Fibroblast of skin of right quadriceps (primary cell): ENCODE data around the gene NACC2.

Experiments used
- DNase-seq: peaks from one replicate; pipeline ENCODE4 v3.0.0-alpha.2; 2013

The NACC2 gene

GRCh38 chr9:136128436-136128835 lies 33.3 kb upstream of the NACC2 start:
- no peak for DNase-seq

- DNase-seq, result no peak
Observed at GRCh38 chr9:136127313-136127712, 32.2 kb upstream of the NACC2 start.

- DNase-seq, result no peak
Observed at GRCh38 chr9:136124976-136125692, 30.0 kb upstream of the NACC2 start.

- peak; percentile 41 for DNase-seq
Observed at GRCh38 chr9:136122425-136123383, 27.6 kb upstream of the NACC2 start.

- DNase-seq, result no peak
Observed at GRCh38 chr9:136121801-136122200, 26.7 kb upstream of the NACC2 start.

- DNase-seq, result no peak
Observed at GRCh38 chr9:136120438-136120844, 25.4 kb upstream of the NACC2 start.

- DNase-seq, result no peak
Observed at GRCh38 chr9:136119883-136120393, 24.8 kb upstream of the NACC2 start.

- peak; percentile 31 for DNase-seq
Observed at GRCh38 chr9:136119061-136119882, 24.2 kb upstream of the NACC2 start.

GRCh38 chr9:136118320-136119060 lies 23.4 kb upstream of the NACC2 start, which contains the start of gene TMEM250:
TMEM250 (minus strand) TSS chr9:136118875; CDS start chr9:136116900, 1,975 bp downstream.
- peak; percentile 96 for DNase-seq

- no peak for DNase-seq
Observed at GRCh38 chr9:136117916-136118319, 22.8 kb upstream of the NACC2 start.

GRCh38 chr9:136117291-136117915 lies 22.3 kb upstream of the NACC2 start:
- DNase-seq, result no peak

GRCh38 chr9:136116360-136117098 lies 21.4 kb upstream of the NACC2 start:
- DNase-seq, result no peak

GRCh38 chr9:136115641-136116359 lies 20.7 kb upstream of the NACC2 start:
- no peak for DNase-seq

- DNase-seq, result no peak
Observed at GRCh38 chr9:136115206-136115605, 20.1 kb upstream of the NACC2 start.

- no peak for DNase-seq
Observed at GRCh38 chr9:136114610-136115009, 19.5 kb upstream of the NACC2 start.

- DNase-seq, result no peak
Observed at GRCh38 chr9:136112541-136112940, 17.5 kb upstream of the NACC2 start.

GRCh38 chr9:136111910-136112309 lies 16.8 kb upstream of the NACC2 start:
- DNase-seq, result no peak

- no peak for DNase-seq
Observed at GRCh38 chr9:136111190-136111589, 16.1 kb upstream of the NACC2 start.

GRCh38 chr9:136110082-136111061 lies 15.3 kb upstream of the NACC2 start:
- peak; percentile 39 for DNase-seq
